Measurements from ENCODE around the gene PHACTR3.

Gene PHACTR3

GRCh38 chr20:59824711-59825562, 220.6 kb downstream of the PHACTR3 start:
- H3K36me3 ChIP-seq (ENCODE audit: control insufficient read depth, low read depth, low read length): no peaks in the 10 kb centered on the region
- no peak overlapping the region for H3K9ac ChIP-seq (ENCODE audit: low read length)
- no peak overlapping the region for H3K4me3 ChIP-seq (ENCODE audit: low read length)
- H3K27me3 ChIP-seq (ENCODE audit: control insufficient read depth, insufficient read depth, low read length): no peaks in the 10 kb centered on the region
- no peaks in the 10 kb centered on the region for H3K9me3 ChIP-seq (ENCODE audit: control insufficient read depth, low read depth, low read length)
- no peak overlapping the region for H3K27ac ChIP-seq (ENCODE audit: low read length)
- no peaks in the 10 kb centered on the region for H3K4me1 ChIP-seq (ENCODE audit: control insufficient read depth, low read depth, low read length)

- Histone ChIP-seq H3K36me3 (ENCODE audit: control insufficient read depth, low read depth, low read length) (no peaks in the 10 kb centered on the region), H3K9me3 (ENCODE audit: control insufficient read depth, low read depth, low read length) (no peaks in the 10 kb centered on the region), H3K27ac (ENCODE audit: low read length) (no peak overlapping the region), H3K4me3 (ENCODE audit: low read length) (no peak overlapping the region), H3K4me1 (ENCODE audit: control insufficient read depth, low read depth, low read length) (no peaks in the 10 kb centered on the region), H3K27me3 (ENCODE audit: control insufficient read depth, insufficient read depth, low read length) (no peaks in the 10 kb centered on the region), H3K9ac (ENCODE audit: low read length) (no peak overlapping the region)
Measured at GRCh38 chr20:59825563-59825920, 221.2 kb downstream of the PHACTR3 start.

DNA sequence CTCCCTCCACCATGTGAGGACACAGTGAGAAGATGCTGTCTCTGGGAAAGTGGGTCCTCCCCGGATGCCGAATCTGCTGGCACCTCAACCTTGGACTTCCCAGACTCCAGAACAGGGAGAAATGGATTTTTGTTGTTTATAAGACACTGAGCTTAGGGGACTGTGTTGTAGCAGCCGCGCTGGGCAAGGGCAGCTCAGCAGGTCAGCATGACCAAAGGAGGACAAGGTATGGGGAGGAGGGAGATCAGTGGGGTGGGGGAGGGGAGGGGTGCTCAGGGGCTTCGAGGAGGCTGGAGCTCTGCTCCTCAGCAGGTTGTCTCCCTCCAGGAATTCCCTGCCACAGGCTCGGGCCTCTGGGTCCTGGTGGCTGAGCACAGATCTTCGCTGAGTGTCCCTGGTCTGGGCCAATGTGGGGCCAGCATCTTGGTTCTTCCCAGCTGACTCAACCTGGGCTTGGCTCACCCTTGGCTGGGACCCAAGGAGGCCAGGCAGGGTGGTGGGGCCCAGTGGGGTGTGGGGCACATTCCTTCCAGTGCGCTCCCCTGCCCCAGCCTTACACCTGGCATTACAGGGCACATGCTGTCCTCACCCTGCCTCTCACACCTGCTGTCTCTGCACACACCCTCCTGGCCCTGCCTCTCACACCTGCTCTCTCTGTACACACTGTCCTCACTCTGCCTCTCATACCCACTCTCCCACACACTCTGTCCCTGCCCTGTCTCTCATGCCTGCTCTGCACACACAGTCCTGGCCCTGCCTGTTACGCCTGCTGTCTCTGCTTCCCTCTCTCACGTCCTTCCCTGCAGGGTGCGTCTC, 221.8 kb downstream of the PHACTR3 start:
- no peak overlapping the region for H3K27ac ChIP-seq (ENCODE audit: low read length)
- no peaks in the 10 kb centered on the region for H3K4me1 ChIP-seq (ENCODE audit: control insufficient read depth, low read depth, low read length)
- no peaks in the 10 kb centered on the region for H3K9me3 ChIP-seq (ENCODE audit: control insufficient read depth, low read depth, low read length)
- no peak overlapping the region for H3K9ac ChIP-seq (ENCODE audit: low read length)
- H3K27me3 ChIP-seq (ENCODE audit: control insufficient read depth, insufficient read depth, low read length): no peaks in the 10 kb centered on the region
- H3K4me3 ChIP-seq (ENCODE audit: low read length): no peak overlapping the region
- no peaks in the 10 kb centered on the region for H3K36me3 ChIP-seq (ENCODE audit: control insufficient read depth, low read depth, low read length)

GRCh38 chr20:59827138-59828056, 223.1 kb downstream of the PHACTR3 start:
- H3K4me1 ChIP-seq (ENCODE audit: control insufficient read depth, low read depth, low read length): no peaks in the 10 kb centered on the region
- no peak overlapping the region for H3K9ac ChIP-seq (ENCODE audit: low read length)
- H3K27ac ChIP-seq (ENCODE audit: low read length): no peak overlapping the region
- no peaks in the 10 kb centered on the region for H3K9me3 ChIP-seq (ENCODE audit: control insufficient read depth, low read depth, low read length)
- no peaks in the 10 kb centered on the region for H3K27me3 ChIP-seq (ENCODE audit: control insufficient read depth, insufficient read depth, low read length)
- no peak overlapping the region for H3K4me3 ChIP-seq (ENCODE audit: low read length)
- no peaks in the 10 kb centered on the region for H3K36me3 ChIP-seq (ENCODE audit: control insufficient read depth, low read depth, low read length)

- Histone ChIP-seq H3K27me3 (ENCODE audit: control insufficient read depth, insufficient read depth, low read length) (no peaks in the 10 kb centered on the region), H3K36me3 (ENCODE audit: control insufficient read depth, low read depth, low read length) (no peaks in the 10 kb centered on the region), H3K9ac (ENCODE audit: low read length) (no peak overlapping the region), H3K4me1 (ENCODE audit: control insufficient read depth, low read depth, low read length) (no peaks in the 10 kb centered on the region), H3K4me3 (ENCODE audit: low read length) (no peak overlapping the region), H3K27ac (ENCODE audit: low read length) (no peak overlapping the region), H3K9me3 (ENCODE audit: control insufficient read depth, low read depth, low read length) (no peaks in the 10 kb centered on the region)
Measured at GRCh38 chr20:59828125-59829053, 224.0 kb downstream of the PHACTR3 start.

GRCh38 chr20:59829054-59829785, 224.9 kb downstream of the PHACTR3 start:
- Histone ChIP-seq H3K4me1 (ENCODE audit: control insufficient read depth, low read depth, low read length) (no peaks in the 10 kb centered on the region), H3K36me3 (ENCODE audit: control insufficient read depth, low read depth, low read length) (no peaks in the 10 kb centered on the region), H3K9me3 (ENCODE audit: control insufficient read depth, low read depth, low read length) (no peaks in the 10 kb centered on the region), H3K4me3 (ENCODE audit: low read length) (no peak overlapping the region), H3K27me3 (ENCODE audit: control insufficient read depth, insufficient read depth, low read length) (no peaks in the 10 kb centered on the region), H3K27ac (ENCODE audit: low read length) (no peak overlapping the region), H3K9ac (ENCODE audit: low read length) (no peak overlapping the region)

- no peak overlapping the region for H3K27ac ChIP-seq (ENCODE audit: low read length)
- H3K27me3 ChIP-seq (ENCODE audit: control insufficient read depth, insufficient read depth, low read length): no peaks in the 10 kb centered on the region
- H3K9ac ChIP-seq (ENCODE audit: low read length): no peak overlapping the region
- no peak overlapping the region for H3K4me3 ChIP-seq (ENCODE audit: low read length)
- peaks cover under 1% of the 10 kb centered on the region for H3K4me1 ChIP-seq (ENCODE audit: control insufficient read depth, low read depth, low read length)
- no peaks in the 10 kb centered on the region for H3K9me3 ChIP-seq (ENCODE audit: control insufficient read depth, low read depth, low read length)
- H3K36me3 ChIP-seq (ENCODE audit: control insufficient read depth, low read depth, low read length): no peaks in the 10 kb centered on the region
Measured at GRCh38 chr20:59829786-59830664, 225.7 kb downstream of the PHACTR3 start.

DNA sequence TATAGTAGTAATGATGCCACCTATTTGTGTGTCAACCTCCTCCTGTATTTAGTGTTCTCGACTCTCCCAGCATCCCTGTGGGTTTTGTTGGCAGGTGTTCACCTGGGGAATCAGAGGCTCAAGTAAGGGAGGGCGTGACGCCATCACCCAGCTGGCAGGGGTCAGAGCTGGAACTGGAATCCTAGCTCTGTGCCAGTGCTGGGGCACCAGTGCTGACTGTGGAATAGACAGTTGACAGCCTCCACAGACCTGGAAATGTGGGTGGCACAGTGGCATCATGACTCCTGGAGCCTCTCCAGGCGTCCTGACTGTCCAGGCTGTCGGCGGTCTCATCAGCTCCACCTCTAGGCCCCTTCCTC, 226.3 kb downstream of the PHACTR3 start:
- Histone ChIP-seq H3K27me3 (ENCODE audit: control insufficient read depth, insufficient read depth, low read length) (no peaks in the 10 kb centered on the region), H3K9me3 (ENCODE audit: control insufficient read depth, low read depth, low read length) (no peaks in the 10 kb centered on the region), H3K4me3 (ENCODE audit: low read length) (no peak overlapping the region), H3K27ac (ENCODE audit: low read length) (no peak overlapping the region), H3K36me3 (ENCODE audit: control insufficient read depth, low read depth, low read length) (no peaks in the 10 kb centered on the region), H3K4me1 (ENCODE audit: control insufficient read depth, low read depth, low read length) (peaks cover 7% of the 10 kb centered on the region), H3K9ac (ENCODE audit: low read length) (no peak overlapping the region)

DNA sequence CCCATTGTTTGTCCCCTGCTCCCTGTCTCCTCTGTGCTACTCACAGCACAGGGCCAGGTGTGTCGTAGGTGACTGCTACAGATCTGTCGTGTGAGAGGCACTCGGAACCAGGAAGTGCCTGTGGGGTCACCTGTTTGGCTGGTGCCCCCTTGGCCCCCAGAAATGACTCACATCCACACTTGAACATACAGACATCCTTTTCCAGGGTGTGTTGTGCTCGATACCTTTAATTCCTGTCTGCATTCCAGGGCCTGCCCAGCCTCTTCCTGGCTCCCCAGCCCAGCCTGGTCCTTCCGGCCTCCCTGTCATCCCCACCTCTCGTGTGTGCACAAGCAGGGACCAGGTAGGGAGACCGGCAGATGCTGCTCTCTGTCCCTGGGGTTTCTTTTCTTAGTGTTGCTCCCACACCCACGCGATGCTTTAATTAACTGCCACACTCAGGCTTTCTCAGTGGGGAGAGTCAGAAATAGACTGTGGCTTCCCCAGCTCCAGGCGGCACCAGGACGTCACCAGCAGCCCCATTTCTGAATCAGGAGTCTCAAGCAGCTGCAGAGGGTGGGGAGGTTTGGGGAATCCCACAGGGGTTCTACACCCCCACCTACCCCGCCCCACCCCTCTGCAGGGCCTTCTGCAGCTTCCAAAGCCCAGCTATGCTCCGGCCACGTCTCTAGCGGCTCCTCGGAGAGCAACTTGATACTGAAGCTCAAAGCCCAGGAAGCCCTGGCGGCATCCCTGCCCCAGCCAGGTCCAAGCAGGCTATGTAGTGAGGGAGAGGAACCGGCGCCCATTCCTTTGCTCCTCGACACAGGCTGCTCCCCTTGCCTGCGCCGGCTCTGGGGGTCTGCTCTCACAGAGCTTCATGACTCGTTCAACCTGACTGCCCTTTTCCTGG, 226.9 kb downstream of the PHACTR3 start:
- Histone ChIP-seq H3K4me3 (ENCODE audit: low read length) (no peak overlapping the region), H3K27me3 (ENCODE audit: control insufficient read depth, insufficient read depth, low read length) (peaks cover 5% of the 10 kb centered on the region), H3K27ac (ENCODE audit: low read length) (no peak overlapping the region), H3K9me3 (ENCODE audit: control insufficient read depth, low read depth, low read length) (no peaks in the 10 kb centered on the region), H3K9ac (ENCODE audit: low read length) (no peak overlapping the region), H3K36me3 (ENCODE audit: control insufficient read depth, low read depth, low read length) (no peaks in the 10 kb centered on the region), H3K4me1 (ENCODE audit: control insufficient read depth, low read depth, low read length) (peaks cover 11% of the 10 kb centered on the region)
